HG03039 (cell line): Measurements from ENCODE around the gene PKD1.
"Not testable (repeated sequence)": the region's sequence is repeated elsewhere in the genome, so short reads cannot be mapped to it uniquely, and the experiment has no call there.

Experiments used
- ATAC-seq: cut with Tn5 transposase; IDR thresholded peaks from one replicate; pipeline ENCODE4 v1.9.1; 2021; ENCODE audit warnings: mild to moderate bottlenecking, moderate library complexity; ENCODE audit not compliant: unreplicated experiment

Gene PKD1

DNA sequence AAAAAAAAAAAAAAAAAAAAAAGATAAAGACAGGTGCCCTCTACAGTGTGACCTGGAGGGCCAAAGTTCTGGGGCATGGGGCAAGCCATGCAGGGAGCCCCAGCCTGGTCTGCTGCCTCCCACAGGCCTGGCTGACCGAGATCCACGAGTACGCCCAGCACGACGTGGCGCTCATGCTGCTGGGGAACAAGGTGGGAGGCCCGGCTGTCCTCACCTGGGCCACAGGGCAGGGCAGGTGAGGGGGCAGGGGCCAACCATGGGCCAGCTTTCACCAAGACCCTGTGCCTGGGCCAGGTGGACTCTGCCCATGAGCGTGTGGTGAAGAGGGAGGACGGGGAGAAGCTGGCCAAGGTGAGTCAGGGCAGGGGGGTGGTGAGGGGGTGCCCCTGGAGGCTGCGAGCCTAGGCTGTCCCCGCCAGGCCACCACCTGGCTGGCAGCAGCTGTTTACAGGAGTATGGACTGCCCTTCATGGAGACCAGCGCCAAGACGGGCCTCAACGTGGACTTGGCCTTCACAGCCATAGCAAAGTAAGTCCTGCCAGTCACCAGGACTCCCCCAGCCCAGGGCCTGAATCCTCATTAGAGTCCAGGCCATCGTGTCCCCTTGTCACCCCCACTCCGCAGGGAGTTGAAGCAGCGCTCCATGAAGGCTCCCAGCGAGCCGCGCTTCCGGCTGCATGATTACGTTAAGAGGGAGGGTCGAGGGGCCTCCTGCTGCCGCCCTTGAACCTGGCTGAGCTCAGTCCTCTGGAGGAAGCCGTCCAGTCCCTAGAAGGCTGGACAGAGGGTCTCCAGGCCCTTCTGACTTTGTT lies 17.2 kb upstream of the PKD1 start:
- no peak for ATAC-seq

DNA sequence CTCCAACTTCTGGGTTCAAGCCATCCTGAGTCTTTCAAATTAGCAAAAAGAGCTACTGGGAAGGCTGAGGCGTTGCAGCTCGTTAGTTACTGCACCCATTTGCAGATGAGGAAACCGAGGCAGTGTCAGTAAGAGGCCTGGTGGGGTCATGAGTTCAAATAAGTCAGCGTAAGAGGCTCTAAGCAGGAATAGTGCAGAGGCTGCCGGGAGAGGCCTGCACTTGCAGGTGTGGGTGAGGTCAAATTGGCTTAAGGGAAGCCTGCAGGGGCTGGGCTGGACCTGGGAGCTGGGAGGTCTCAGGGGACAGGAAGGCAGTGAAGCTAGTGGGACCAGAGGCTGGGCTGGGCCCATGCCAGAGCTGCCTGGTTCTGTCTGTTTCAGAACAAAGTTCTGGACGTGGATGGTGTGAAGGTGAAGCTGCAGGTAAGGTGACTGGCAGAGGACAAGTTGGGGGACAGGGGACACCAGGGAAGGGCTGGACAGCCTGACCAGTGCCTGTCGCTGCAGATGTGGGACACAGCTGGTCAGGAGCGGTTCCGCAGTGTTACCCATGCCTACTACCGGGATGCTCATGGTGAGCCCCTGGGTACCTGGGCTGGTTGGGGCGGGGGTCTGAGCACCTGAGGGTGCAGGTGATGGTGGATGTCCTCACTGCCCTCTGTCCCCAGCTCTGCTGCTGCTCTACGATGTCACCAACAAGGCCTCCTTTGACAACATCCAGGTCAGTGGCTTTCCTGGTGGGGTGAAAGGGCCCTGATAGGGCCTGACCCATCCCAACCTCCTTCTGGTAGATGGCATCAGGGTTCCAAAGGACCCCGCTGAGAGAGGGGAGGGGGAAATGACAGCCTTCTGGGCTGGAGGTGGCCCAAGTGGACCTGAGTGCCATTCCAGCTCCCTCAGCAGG lies 15.7 kb upstream of the PKD1 start:
- no peak for ATAC-seq

DNA sequence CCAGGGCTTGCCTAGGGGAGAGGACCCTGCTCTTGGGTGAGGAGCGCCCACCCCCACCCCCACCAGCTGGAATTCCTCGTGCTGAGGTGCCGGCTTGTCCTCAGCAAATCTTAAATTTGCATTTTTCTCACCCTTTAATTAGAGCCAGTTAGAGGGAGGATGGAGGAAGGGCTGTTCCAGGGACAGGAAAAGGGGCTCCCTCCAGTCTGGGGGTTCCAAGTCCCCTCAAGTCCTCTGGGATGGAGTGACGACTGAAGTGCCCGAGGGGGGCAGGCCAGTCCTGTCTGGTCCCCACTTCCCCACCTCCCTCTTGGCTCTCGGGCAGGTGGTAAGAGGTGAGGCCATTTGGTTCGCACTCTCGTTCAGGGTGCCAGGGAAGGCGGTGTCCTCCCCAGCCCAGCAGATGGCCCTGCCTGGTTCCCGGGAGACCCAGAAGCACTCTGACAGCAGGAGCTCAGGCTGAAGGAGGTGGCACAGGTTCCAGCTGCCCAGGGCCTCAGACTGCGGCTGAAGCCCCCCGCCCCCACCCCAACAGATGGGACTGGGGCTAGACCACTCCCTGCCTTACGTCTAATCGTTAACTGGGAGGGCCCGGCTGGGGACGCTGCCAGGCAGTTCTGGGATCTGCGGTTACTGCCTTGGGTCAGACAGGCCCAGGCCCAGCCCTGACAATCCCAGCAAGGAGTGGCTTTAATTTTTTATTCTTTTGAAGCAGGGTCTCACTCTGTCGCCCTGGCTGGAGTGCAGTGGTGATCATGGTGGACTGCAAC lies 14.9 kb upstream of the PKD1 start:
- no peak for ATAC-seq

DNA sequence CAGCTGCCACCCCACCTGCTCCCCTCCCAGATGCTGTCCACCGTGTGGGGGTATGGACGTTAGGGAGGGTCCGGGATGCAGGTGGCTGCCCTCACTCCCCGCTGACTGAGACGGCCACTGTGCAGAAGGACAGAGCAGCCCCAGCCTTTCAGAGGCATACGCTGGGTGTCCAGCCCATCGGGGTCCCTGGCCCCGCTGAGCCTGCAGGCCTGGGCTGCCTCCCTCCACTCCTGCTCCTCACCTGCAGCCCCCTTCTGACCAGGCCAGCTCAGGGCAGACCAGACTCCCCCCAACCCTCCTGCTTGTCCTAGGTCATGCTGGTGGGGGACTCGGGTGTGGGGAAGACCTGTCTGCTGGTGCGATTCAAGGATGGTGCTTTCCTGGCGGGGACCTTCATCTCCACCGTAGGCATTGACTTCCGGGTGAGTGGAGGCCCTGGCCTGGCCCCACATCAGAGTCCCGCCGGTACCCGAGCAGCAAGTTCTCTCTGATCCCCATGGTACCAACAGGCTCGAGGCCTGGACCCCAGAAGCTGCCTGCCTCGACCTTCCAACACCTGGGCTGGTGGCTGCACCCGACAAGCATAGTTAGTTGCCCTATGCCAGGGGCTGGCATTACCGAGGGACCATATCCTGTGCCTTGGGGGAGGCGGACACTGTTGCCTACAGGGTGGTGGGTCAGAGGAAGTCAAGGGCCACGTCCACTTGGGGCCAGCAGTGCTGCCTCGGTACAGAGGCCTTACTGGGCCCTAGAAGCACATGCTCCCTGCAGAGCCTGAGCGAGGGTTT lies 14.1 kb upstream of the PKD1 start:
- no peak for ATAC-seq

DNA sequence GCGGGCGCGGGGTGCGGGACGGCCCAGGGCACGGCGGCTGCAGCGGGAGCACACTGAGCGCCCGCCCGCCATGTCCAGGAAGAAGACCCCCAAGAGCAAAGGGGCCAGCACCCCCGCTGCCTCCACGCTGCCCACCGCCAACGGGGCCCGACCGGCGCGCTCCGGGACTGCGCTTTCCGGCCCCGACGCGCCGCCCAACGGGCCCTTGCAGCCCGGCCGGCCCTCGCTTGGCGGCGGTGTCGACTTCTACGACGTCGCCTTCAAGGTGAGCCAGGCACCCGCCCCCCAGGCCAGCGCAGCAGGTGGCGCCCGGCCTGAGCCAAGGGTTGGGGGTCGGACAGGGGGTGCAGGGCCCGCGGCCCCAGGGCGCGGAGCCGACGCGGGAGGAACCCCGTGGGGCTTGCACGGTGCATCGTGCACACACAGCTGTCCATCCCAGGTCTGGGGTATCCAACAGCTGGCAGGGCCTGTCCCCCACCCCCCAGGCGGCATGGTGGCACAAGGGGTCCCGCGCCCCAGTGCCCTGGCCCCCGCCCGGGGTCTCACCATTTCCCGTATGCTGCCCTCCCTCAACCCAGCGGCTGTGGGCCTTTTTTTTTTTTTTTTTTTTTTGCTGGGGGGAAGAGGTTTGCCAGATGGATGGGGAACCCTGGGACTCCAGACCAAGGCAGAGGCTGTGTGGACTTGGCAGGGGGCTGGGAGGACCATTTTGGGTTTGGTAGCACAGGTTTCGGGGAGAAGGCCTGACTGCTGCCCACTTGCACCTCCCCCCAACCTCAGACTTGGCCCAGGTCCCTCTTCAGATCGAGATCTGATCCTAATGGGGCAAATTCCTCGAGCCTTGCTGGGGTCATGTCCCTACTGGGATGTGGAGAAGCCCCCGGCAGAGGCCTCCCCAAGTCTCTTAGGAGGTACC lies 13.3 kb upstream of the PKD1 start:
- no peak for ATAC-seq

DNA sequence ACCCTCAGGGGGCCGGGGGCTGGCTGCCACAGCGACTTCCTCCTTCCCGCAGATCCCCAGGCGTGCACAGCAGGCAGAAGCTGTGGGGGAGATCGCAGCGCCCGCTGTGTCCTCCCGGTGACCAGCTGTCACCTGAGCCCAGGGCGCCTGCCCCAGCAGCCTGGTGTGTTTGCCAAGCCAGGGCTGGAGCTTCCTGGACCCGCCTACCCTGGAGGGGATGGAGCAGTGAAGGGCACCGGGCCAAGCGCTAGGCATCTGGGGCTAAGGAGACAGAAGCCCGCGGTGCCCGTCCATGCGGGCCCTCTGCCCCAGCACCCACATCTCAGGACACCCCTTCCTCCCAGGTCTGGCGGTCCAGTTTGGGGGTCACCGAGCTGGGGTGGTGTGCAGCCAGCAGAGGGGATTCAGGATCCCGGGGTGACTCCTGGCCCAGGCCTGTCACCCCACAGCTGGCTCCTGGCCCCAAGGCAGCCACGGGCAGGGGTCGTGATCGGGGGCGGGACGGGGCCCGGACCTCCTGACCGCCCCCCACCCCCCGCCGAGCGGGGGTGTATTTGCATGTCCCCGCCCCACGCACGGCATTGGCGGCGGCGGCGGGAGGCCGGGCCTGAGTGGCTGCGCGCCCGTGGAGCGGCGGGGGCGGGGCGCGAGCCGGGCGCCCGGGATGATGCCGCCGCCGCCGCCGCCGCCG lies 12.4 kb upstream of the PKD1 start, which contains the start of gene RAB26:
RAB26 (plus strand) TSS at position 645 of the 691 bp plus-strand sequence. CDS start 159 bp downstream, outside the sequence.
- ATAC-seq, result no peak

DNA sequence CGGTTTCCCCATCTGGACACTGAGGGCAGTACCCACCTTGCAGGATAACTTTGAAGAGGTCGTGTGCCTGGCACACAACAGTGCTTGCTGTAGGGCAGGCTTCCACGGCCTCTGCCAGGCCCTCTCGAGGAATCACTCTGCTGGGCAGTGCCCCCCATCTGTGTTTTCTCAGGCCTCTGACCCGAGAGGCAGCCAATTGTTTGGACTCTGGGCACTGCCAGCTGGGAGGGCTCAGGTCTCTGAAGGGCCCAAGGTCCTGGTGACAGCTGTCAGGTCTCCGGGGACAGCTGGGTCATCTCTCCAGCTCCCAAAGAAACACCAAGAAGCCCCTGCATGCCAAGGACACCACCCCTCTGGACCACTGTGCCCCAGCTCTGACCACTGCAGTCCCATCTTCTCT lies 11.7 kb upstream of the PKD1 start:
- no peak for ATAC-seq

DNA sequence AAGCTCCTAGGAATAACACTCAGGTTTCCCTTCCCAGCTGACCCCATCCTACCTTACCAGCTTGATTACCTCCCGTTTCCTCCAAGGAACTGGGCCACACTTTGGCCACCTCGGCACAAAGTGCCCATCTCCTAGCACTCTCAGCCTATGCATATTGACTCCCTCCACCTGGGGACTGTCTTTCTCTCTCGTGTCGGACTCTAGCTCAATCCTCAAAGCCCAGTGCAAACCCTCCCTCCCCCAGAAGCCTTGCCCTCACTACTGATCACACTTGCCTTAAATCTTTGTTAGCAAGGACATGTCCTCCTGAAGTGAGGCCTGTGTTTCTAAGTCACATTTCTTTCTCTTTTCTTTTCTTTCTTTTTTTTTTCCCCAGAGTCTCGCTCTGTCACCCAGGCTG lies 10.1 kb upstream of the PKD1 start:
- ATAC-seq, result no peak

DNA sequence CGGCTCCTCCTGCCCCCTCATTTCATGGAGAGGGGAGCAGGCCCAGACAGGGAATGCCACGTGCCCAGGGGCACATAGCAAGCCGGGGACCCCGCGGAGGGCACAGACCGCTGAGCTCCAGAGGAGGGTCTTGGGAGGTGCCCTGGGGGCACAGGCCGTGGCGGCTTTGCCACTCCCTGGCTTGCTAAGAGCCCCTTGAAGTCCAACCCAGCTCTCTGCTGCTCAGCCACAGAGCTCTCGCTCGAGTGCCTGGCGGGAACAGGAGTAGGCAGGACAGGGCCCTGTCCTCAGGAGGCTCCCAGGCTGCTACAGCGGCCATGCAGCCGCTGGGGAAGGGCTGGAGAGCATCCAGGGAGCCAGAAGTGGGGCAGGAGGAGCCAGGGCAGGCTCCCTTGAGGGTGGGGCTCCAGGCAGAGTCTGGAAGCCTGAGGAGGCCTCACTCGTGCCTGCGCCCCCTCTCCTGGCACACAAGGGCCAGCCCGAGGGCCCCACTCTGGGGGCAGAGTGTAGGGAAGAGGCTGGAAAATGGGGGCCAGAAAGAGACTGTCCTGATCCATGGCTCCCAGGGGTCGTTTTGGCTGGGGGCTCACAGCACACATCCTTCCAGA lies 8.3 kb upstream of the PKD1 start:
- no peak for ATAC-seq

DNA sequence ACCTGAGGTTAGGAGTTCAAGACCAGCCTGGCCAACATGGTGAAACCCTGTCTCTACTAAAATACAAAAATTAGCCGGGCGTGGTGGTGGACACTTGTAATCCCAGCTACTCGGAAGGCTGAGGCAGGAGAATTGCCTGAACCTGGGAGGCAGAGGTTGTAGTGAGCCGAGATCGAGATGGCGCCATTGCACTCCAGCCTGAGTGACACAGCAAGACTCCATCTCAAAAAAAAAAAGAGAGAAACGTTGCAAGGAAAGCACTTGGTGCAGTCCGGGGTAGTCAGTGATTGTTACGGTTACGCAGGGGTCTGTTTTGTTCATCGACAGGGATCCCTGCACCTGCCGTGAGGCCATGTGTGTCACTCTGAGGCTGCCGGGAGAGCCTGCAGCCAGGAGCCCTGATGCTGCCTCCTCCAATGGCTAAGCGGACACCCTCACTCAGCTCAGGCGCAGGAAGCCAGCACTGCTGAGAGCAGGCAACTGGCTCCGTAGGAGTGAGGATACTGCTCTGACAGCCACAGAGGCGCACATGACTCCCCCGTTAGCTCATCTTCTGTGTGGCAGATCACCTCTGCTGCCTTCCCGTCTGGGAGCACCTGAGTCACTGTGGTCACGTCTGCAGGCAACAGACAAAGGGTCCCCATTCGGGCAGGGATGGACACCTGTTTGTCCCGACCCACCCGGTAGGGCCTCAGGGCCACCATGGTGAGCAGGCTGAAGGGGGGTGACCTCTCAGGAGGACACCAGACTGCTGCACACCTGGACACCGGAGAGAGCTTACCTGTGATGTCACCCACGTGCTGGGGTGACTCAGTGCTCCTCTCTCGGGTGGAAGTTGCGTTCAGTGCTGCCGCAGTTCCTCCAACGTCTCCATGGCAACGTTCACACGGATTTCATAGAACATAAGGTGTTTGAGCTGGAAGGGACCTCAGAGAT lies 7.5 kb upstream of the PKD1 start:
- ATAC-seq, result no peak

DNA sequence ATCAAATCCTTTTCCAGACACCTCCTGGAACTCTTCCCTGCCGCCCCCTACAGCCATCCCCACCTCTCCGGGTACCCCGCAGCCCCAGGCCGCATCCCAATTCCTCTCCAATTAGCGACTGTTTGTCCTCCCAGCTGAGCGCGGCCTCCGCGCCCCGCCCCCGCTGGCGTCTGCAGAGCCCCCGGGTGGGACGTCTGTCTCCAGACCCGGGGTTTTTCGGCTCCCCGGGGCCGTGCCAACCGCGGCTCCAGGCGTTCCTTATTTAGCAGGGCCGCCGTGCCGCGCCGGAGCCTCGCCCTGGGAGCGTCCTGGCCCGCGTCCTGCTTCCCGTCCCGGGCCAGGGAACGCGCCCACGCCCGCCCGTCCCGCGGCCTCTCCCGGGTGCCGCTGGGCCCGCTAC lies 627 bp downstream of the PKD1 start:
- not testable (repeated sequence) for ATAC-seq

DNA sequence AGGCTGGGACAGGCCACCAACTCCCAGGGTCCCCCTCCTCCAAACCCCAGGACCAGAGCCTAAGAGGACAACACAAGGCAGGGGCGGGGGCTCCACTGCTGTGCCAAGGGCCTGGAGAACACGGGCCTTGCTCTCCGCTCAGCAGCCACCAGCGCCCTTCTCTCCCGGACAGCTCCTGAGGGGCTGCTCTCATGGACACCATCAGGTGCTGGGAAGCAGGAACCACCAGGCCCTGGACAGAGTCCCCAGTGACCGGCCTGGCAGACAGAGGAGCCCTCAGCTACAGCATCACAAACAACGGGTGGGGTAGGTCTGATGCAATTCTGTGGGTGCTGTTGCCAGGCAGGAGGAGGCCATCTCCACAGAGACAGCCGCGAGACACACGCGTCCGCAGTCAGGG lies 1.9 kb downstream of the PKD1 start:
- ATAC-seq, result not testable (repeated sequence)

DNA sequence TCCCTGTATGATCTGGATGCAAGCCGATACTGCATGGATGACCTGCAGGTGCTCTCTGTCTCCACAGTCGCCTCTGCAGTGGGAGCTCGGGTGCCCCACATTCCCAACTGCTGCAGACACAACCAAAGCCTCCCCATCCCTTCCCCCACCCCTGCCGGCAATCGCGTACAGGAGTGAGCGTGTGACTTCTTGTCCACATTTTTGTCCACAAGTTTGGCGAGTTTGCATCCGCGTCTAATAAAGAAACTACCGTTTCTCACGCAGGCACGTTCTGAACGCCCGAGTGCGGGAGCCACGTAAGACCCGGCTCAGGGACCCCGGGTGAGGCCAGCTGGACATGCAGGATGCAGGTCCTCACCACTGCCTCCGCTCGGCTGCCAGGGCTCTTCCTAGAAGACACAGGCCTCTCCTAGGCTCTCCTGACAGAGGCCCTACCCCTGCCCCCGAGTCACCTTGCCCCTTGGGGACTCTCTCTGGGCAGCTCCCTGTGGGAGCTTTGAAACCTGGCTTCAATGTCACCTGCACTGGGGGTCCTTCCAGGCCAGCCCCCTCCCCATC lies 5.7 kb downstream of the PKD1 start:
- ATAC-seq, result not testable (repeated sequence)

DNA sequence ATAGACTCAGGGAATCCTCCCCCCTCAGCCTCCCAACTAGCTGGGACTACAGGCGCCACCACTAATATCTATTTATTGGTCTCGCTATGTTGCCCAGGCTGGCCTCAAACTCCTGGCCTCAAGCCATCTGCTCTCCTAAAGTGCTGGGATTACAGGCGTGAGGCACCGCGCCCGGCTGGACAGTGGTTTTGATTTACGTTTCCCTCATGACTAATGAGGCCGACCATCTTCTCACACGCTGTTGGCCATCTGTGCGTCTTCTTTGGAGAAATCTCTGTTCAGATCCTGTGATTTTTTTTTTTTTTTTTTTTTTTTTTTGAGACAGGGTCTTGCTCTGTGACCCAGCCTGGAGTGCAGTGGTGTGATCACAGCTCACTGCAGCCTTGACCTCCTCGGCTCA lies 6.4 kb downstream of the PKD1 start:
- not testable (repeated sequence) for ATAC-seq

DNA sequence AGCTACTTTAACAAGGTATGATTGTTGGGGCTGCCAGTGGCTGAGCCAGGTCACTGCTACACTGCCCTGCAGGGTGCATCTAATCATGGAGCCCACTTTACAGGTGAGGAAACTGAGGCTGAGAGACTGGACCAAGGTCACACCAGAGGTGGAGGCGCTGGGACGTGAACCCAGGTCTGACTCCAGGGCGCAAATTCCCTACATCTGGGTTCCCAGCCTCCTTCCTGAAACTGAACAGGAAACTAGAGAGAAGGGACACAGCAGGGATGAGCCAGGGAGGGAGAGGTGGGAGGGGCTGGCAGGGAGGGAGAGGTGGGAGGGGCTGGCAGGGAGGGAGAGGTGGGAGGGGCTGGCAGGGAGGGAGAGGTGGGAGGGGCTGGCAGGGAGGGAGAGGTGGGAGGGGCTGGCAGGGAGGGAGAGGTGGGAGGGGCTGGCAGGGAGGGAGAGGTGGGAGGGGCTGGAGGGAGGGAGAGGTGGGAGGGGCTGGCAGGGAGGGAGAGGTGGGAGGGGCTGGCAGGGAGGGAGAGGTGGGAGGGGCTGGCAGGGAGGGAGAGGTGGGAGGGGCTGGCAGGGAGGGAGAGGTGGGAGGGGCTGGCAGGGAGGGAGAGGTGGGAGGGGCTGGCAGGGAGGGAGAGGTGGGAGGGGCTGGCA lies 7.9 kb downstream of the PKD1 start:
- ATAC-seq, result not testable (repeated sequence)

DNA sequence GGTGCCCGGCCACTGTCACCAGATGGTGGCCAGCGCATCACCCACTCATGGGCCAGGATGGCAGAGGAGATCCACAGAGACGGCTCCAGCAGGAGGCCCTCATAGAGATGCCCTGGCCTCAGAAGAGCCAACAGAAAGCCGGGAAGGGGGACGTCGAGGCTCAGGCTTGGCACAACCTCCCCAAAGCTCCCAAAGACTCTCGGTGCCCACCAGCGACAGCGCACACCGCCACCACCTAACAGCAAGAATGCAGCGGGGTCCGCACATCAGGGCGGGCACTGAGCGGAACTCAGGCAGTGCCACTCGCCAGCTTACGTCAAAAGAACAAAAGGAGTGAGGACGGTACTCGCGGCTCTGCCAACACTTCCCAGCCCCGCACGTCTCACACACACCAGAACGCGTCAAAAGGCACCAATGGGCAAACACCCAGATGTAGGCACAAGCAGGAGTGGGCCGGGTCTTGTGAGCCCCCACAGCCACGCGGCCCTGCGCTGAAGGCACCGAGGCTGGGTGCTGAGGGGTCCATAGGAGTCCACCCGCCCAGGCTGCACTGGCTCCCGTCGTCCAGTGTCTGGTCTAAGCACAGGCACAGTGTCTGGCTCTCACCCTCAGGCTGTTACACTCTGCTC lies 8.7 kb downstream of the PKD1 start:
- not testable (repeated sequence) for ATAC-seq
